ENCODE data around the gene RASGEF1B. TPM values are rescaled to one million over a fixed set of nuclear protein-coding genes. Genes with fewer than 3 reads are reported as not detected.

RASGEF1B gene
- total and polyA plus RNA-seq, 2 donors from 2014 or later: 8.3 to 15.0 TPM

- Histone ChIP-seq H3K4me3 (ENCODE audit: low read length in 3 of 3) (no peak overlapping the region), H3K27me3 (ENCODE audit: control insufficient read depth, insufficient read depth, low read length) (no peaks in the 10 kb centered on the region), H3K27ac (ENCODE audit: low read depth in 2 of 2, low read length in 2 of 2) (no peak overlapping the region), H3K9me3 (ENCODE audit: control insufficient read depth in 2 of 3, insufficient read depth in 1 of 3, low read length in 3 of 3) (no peaks in the 10 kb centered on the region), H3K9ac (ENCODE audit: low read length in 3 of 3) (no peak overlapping the region), H3K36me3 (ENCODE audit: control insufficient read depth in 2 of 3, insufficient read depth in 3 of 3, low read length in 3 of 3) (no peaks in the 10 kb centered on the region), H3K4me1 (ENCODE audit: control insufficient read depth in 2 of 3, insufficient read depth in 2 of 3, low read depth in 1 of 3, low read length in 3 of 3) (no peaks in the 10 kb centered on the region)
- DNase-seq: no peak
- FAIRE-seq: no peak
- intact Hi-C loops (cut with DNase I): no loop called here
- no peak for TF ChIP-seq CTCF (IDR thresholded peaks at IDR 0.05; ENCODE audit: borderline replicate concordance, extremely low read depth, insufficient read depth)
Observed at GRCh38 chr4:81397635-81398034, 74.1 kb downstream of the RASGEF1B start.

- Histone ChIP-seq H3K27me3 (ENCODE audit: control insufficient read depth, insufficient read depth, low read length) (no peaks in the 10 kb centered on the region), H3K9ac (ENCODE audit: low read length in 3 of 3) (no peak overlapping the region), H3K4me1 (ENCODE audit: control insufficient read depth in 2 of 3, insufficient read depth in 2 of 3, low read depth in 1 of 3, low read length in 3 of 3) (no peaks in the 10 kb centered on the region), H3K36me3 (ENCODE audit: control insufficient read depth in 2 of 3, insufficient read depth in 3 of 3, low read length in 3 of 3) (no peaks in the 10 kb centered on the region), H3K9me3 (ENCODE audit: control insufficient read depth in 2 of 3, insufficient read depth in 1 of 3, low read length in 3 of 3) (no peaks in the 10 kb centered on the region), H3K4me3 (ENCODE audit: low read length in 3 of 3) (no peak overlapping the region), H3K27ac (ENCODE audit: low read depth in 2 of 2, low read length in 2 of 2) (no peak overlapping the region)
- intact Hi-C loops (cut with DNase I): no loop called here
- DNase-seq: no peak
- no peak for FAIRE-seq
- no peak for TF ChIP-seq CTCF (IDR thresholded peaks at IDR 0.05; ENCODE audit: borderline replicate concordance, extremely low read depth, insufficient read depth)
Observed at GRCh38 chr4:81395239-81395638, 76.5 kb downstream of the RASGEF1B start.

- Histone ChIP-seq H3K4me1 (ENCODE audit: control insufficient read depth in 2 of 3, insufficient read depth in 2 of 3, low read depth in 1 of 3, low read length in 3 of 3) (no peaks in the 10 kb centered on the region), H3K9me3 (ENCODE audit: control insufficient read depth in 2 of 3, insufficient read depth in 1 of 3, low read length in 3 of 3) (no peaks in the 10 kb centered on the region), H3K27me3 (ENCODE audit: control insufficient read depth, insufficient read depth, low read length) (no peaks in the 10 kb centered on the region), H3K36me3 (ENCODE audit: control insufficient read depth in 2 of 3, insufficient read depth in 3 of 3, low read length in 3 of 3) (no peaks in the 10 kb centered on the region), H3K27ac (ENCODE audit: low read depth in 2 of 2, low read length in 2 of 2) (no peak overlapping the region), H3K4me3 (ENCODE audit: low read length in 3 of 3) (no peak overlapping the region), H3K9ac (ENCODE audit: low read length in 3 of 3) (no peak overlapping the region)
- intact Hi-C loops (cut with DNase I): no loop called here
- DNase-seq (no peak), FAIRE-seq (no peak)
- no peak for TF ChIP-seq CTCF (IDR thresholded peaks at IDR 0.05; ENCODE audit: borderline replicate concordance, extremely low read depth, insufficient read depth)
Observed at GRCh38 chr4:81392164-81392563, 79.5 kb downstream of the RASGEF1B start.

GRCh38 chr4:81389720-81390119 is 82.0 kb downstream of the RASGEF1B start:
- Histone ChIP-seq H3K27me3 (ENCODE audit: control insufficient read depth, insufficient read depth, low read length) (no peaks in the 10 kb centered on the region), H3K9me3 (ENCODE audit: control insufficient read depth in 2 of 3, insufficient read depth in 1 of 3, low read length in 3 of 3) (no peaks in the 10 kb centered on the region), H3K4me1 (ENCODE audit: control insufficient read depth in 2 of 3, insufficient read depth in 2 of 3, low read depth in 1 of 3, low read length in 3 of 3) (no peaks in the 10 kb centered on the region), H3K4me3 (ENCODE audit: low read length in 3 of 3) (no peak overlapping the region), H3K36me3 (ENCODE audit: control insufficient read depth in 2 of 3, insufficient read depth in 3 of 3, low read length in 3 of 3) (no peaks in the 10 kb centered on the region), H3K27ac (ENCODE audit: low read depth in 2 of 2, low read length in 2 of 2) (no peak overlapping the region), H3K9ac (ENCODE audit: low read length in 3 of 3) (no peak overlapping the region)
- no peak for TF ChIP-seq CTCF (IDR thresholded peaks at IDR 0.05; ENCODE audit: borderline replicate concordance, extremely low read depth, insufficient read depth)
- intact Hi-C loops (cut with DNase I): no loop called here
- DNase-seq (no peak), FAIRE-seq (no peak)

Data from kidney (tissue), 14 donors.